Measurements from ENCODE around the gene SYAP1. TPM values are rescaled to one million over a fixed set of nuclear protein-coding genes. Genes with fewer than 3 reads are reported as not detected.
"Not testable (repeated sequence)": the region's sequence is repeated elsewhere in the genome, so short reads cannot be mapped to it uniquely, and the experiment has no call there.

Gene SYAP1
- total and polyA plus RNA-seq, 7 donors = 10.9 to 29.4 (median 14.9) TPM

GRCh38 chrX:16756724-16757123, 37.3 kb downstream of the SYAP1 start:
- Histone ChIP-seq H3K4me1 (no peaks in the 10 kb centered on the region), H3K9me3 (no peaks in the 10 kb centered on the region), H3K36me3 (ENCODE audit: insufficient read depth in 1 of 2, low read depth in 1 of 2) (peaks cover 4 to 81% of the 10 kb centered on the region in 2 donors), H3K27me3 (ENCODE audit: insufficient read depth in 3 of 3, low read length in 2 of 3) (no peaks in the 10 kb centered on the region), H3K27ac (no peak overlapping the region), H3K4me3 (no peak overlapping the region)
- intact Hi-C loops (cut with DNase I) = no loop called here
- no peak for TF ChIP-seq CTCF (IDR thresholded peaks at IDR 0.05)
- DNase-seq (no peak), ATAC-seq (no peak)
- WGBS, 3 donors = 78 to 89% (median 86%) methylated on average over 4 of the region's 4 CpGs

- peaks cover 4 to 52% of the 10 kb centered on the region in 2 donors for H3K36me3 ChIP-seq (ENCODE audit: insufficient read depth in 1 of 2, low read depth in 1 of 2)
- ATAC-seq; H3K9me3 ChIP-seq; H3K4me3 ChIP-seq; intact Hi-C loops (cut with DNase I); H3K27ac ChIP-seq; H3K27me3 ChIP-seq (ENCODE audit: insufficient read depth in 3 of 3, low read length in 2 of 3); H3K4me1 ChIP-seq; DNase-seq: not testable (repeated sequence)
- WGBS, 3 donors = 88 to 96% (median 92%) methylated on average over 4 of the region's 4 CpGs
Observed at GRCh38 chrX:16761500-16761899, 42.1 kb downstream of the SYAP1 start.

- Histone ChIP-seq H3K27ac (no peak overlapping the region), H3K36me3 (ENCODE audit: insufficient read depth in 1 of 2, low read depth in 1 of 2) (peaks cover 4 to 41% of the 10 kb centered on the region in 2 donors), H3K4me3 (no peak overlapping the region), H3K4me1 (no peaks in the 10 kb centered on the region), H3K9me3 (no peaks in the 10 kb centered on the region), H3K27me3 (ENCODE audit: insufficient read depth in 3 of 3, low read length in 2 of 3) (no peaks in the 10 kb centered on the region)
- WGBS, 3 donors = 76 to 100% (median 93%) methylated on average over 1 of the region's 1 CpG
- no peak for ATAC-seq
- intact Hi-C loops (cut with DNase I) = no loop called here
- no peak for DNase-seq
- TF ChIP-seq CTCF (IDR thresholded peaks at IDR 0.05) = no peak
Observed at GRCh38 chrX:16762579-16762978, 43.2 kb downstream of the SYAP1 start.

- DNase-seq (no peak), ATAC-seq (no peak)
- Histone ChIP-seq H3K27me3 (ENCODE audit: insufficient read depth in 3 of 3, low read length in 2 of 3) (peaks cover 0 to 11% (median 0%) of the 10 kb centered on the region in 3 donors), H3K9me3 (no peaks in the 10 kb centered on the region), H3K4me1 (no peaks in the 10 kb centered on the region), H3K4me3 (no peak overlapping the region), H3K36me3 (ENCODE audit: insufficient read depth in 1 of 2, low read depth in 1 of 2) (peaks cover 0 to 12% of the 10 kb centered on the region in 2 donors), H3K27ac (no peak overlapping the region)
- no peak for TF ChIP-seq CTCF (IDR thresholded peaks at IDR 0.05)
- intact Hi-C loops (cut with DNase I) = no loop called here
- 72 to 77% (median 76%) methylated on average over 2 of the region's 2 CpGs for WGBS, 3 donors
Observed at GRCh38 chrX:16765594-16765993, 46.2 kb downstream of the SYAP1 start.

- no peak for TF ChIP-seq CTCF (IDR thresholded peaks at IDR 0.05)
- no peaks in the 10 kb centered on the region for H3K4me1 ChIP-seq
- H3K36me3 ChIP-seq (ENCODE audit: insufficient read depth in 1 of 2, low read depth in 1 of 2) = no peaks in the 10 kb centered on the region
- intact Hi-C loops (cut with DNase I) = no loop called here
- H3K9me3 ChIP-seq = no peaks in the 10 kb centered on the region
- H3K27me3 ChIP-seq (ENCODE audit: insufficient read depth in 3 of 3, low read length in 2 of 3) = peaks cover 0 to 14% (median 0%) of the 10 kb centered on the region in 3 donors
- 80 to 96% (median 83%) methylated on average over 2 of the region's 2 CpGs for WGBS, 3 donors
- no peak overlapping the region for H3K27ac ChIP-seq
- ATAC-seq (no peak), DNase-seq (no peak)
- H3K4me3 ChIP-seq = no peak overlapping the region
Observed at GRCh38 chrX:16770970-16771482, 51.6 kb downstream of the SYAP1 start.

Measured in psoas muscle (tissue), 8 donors.